ENCODE data around the gene KCNN2. TPM values are rescaled to one million over a fixed set of nuclear protein-coding genes. Genes with fewer than 3 reads are reported as not detected.

KCNN2 gene
- total and polyA plus RNA-seq, 2 of the 4 experiments (the other 2 are of a cell fraction) = 2.2 to 8.8 TPM

GRCh38 chr5:114332493-114332892 lies 29.4 kb upstream of the KCNN2 start:
- Histone ChIP-seq H3K14ac (replicated peaks; ENCODE audit: low read depth, low read length) (no peak overlapping the region), H3K4me3 (ENCODE audit: insufficient read depth, low read depth, low read length) (no peak overlapping the region), H3K9me3 (ENCODE audit: control insufficient read depth, insufficient read depth, low read length) (no peaks in the 10 kb centered on the region), H3K18ac (ENCODE audit: low read depth, low read length) (no peak overlapping the region), H2BK120ac (ENCODE audit: low read depth, low read length) (no peak overlapping the region), H2AFZ (replicated peaks; ENCODE audit: low read length, poor library complexity) (no peak overlapping the region), H3K27ac (ENCODE audit: insufficient read depth, low read length) (no peak overlapping the region), H2AK9ac (replicated peaks; ENCODE audit: low read depth, low read length, poor library complexity) (no peak overlapping the region), H2AK5ac (ENCODE audit: low read depth, low read length) (no peak overlapping the region), H3K9ac (ENCODE audit: low read depth, low read length) (no peak overlapping the region), H4K91ac (ENCODE audit: insufficient read depth, low read depth, low read length) (no peak overlapping the region), H3K79me1 (ENCODE audit: low read depth in 1 of 2, low read length in 2 of 2) (no peaks in the 10 kb centered on the region), H4K20me1 (ENCODE audit: insufficient read depth, low read length) (no peaks in the 10 kb centered on the region), H2BK5ac (ENCODE audit: low read depth, low read length, poor library complexity, severe bottlenecking) (no peak overlapping the region), H3K9me1 (ENCODE audit: insufficient read depth, low read length) (no peaks in the 10 kb centered on the region), H3K27me3 (ENCODE audit: control insufficient read depth, insufficient read depth, low read length) (no peaks in the 10 kb centered on the region), H2BK20ac (ENCODE audit: low read depth, low read length) (no peak overlapping the region), H3K36me3 (ENCODE audit: control insufficient read depth, insufficient read depth, low read length) (no peaks in the 10 kb centered on the region), H4K8ac (ENCODE audit: low read depth in 2 of 2, low read length in 2 of 2) (no peak overlapping the region), H3K4ac (ENCODE audit: low read depth, low read length) (no peak overlapping the region), H3K4me1 (ENCODE audit: control insufficient read depth, insufficient read depth, low read length) (peaks cover 2% of the 10 kb centered on the region), H3K56ac (ENCODE audit: extremely low read depth, insufficient read depth, low read length) (no peak overlapping the region), H4K5ac (ENCODE audit: low read depth, low read length) (no peak overlapping the region), H3K4me2 (ENCODE audit: low read depth, low read length) (no peak overlapping the region), H3K23ac (ENCODE audit: low read depth, low read length) (no peak overlapping the region), H2BK15ac (ENCODE audit: low read depth, low read length) (no peak overlapping the region)
- DNase-seq (no peak), ATAC-seq (ENCODE audit: low read depth) (peak; percentile 44; the same call in 1 of the 2 replicates)
- dilution Hi-C loops (cut with HindIII; ENCODE audit: low sequenced_read_pairs, unreplicated experiment) (no loop called here), in situ Hi-C loops (cut with MboI; ENCODE audit: low sequenced_read_pairs) (no loop called here), intact Hi-C loops (cut with micrococcal nuclease) (no loop called here)
- no peak for TF ChIP-seq NFE2L2 (IDR thresholded peaks at IDR 0.05; ENCODE audit: low read depth, low read length)
- TF ChIP-seq RFX5 (IDR thresholded peaks at IDR 0.05; ENCODE audit: low read depth, low read length) = no peak
- no peak for TF ChIP-seq FOS (IDR thresholded peaks at IDR 0.05; ENCODE audit: low read depth, low read length)
- TF ChIP-seq CEBPB (IDR thresholded peaks at IDR 0.05; ENCODE audit: low read depth, low read length) = no peak
- no peak for TF ChIP-seq MAFK (IDR thresholded peaks at IDR 0.05; ENCODE audit: low read depth, low read length)
- TF ChIP-seq BHLHE40 (IDR thresholded peaks at IDR 0.05; ENCODE audit: low read depth, low read length) = no peak
- no peak for TF ChIP-seq MXI1 (IDR thresholded peaks at IDR 0.05; ENCODE audit: borderline replicate concordance, low read depth, low read length)
- no peak for TF ChIP-seq POLR2A (IDR thresholded peaks at IDR 0.05; ENCODE audit: low read depth, low read length)
- TF ChIP-seq SMC3 (IDR thresholded peaks at IDR 0.05; ENCODE audit: low read depth, low read length) = no peak
- CTCF ChIA-PET = no interaction called here
- POLR2A ChIA-PET (ENCODE audit: unreplicated experiment) = no interaction called here
- BruUV-seq (replicated peaks) = no TSS peak

All from IMR-90 (cell line).